Choroid plexus epithelial cell (primary cell): ENCODE data around the gene TRIM44.
"Not testable (repeated sequence)": the region's sequence is repeated elsewhere in the genome, so short reads cannot be mapped to it uniquely, and the experiment has no call there.

Source experiments
- DNase-seq: peaks from one replicate; pipeline ENCODE4 v3.0.0-alpha.2; 2010; ENCODE audit warnings: low read depth
- H3K4me3 ChIP-seq: 2 replicates; pipeline ENCODE4 v1.5.1; 2011; ENCODE audit warnings: low read depth, mild to moderate bottlenecking, control low read depth, low read length, moderate library complexity
- TF ChIP-seq, protein P1 (sequence below): conservative IDR thresholded peaks from 2 replicates; pipeline ENCODE4 v1.5.1; 2011; ENCODE audit warnings: low read depth, mild to moderate bottlenecking, control low read depth, inconsistent platforms, low read length, moderate library complexity

The TRIM44 gene

DNA sequence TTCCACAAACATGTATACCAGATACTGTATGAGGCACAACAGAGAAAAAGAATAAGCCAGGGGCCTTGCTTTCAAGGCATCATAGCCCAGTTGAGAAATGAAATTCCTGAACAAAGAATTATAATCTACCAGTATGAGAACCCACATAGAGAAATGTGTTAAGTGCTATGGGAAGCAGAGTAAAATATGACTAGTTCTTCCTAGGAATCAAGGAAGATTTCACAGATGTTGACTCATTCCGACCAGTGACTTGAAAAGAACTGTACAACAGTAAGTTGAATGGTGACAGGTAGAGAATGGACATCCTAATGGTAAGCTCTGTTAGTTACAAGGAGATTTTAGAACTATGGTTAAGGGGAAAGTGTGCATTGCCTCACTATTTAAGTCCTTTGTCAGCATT is 102.6 kb downstream of the TRIM44 start:
- H3K4me3 ChIP-seq = no peak overlapping the region
- TF ChIP-seq, protein P1, sequence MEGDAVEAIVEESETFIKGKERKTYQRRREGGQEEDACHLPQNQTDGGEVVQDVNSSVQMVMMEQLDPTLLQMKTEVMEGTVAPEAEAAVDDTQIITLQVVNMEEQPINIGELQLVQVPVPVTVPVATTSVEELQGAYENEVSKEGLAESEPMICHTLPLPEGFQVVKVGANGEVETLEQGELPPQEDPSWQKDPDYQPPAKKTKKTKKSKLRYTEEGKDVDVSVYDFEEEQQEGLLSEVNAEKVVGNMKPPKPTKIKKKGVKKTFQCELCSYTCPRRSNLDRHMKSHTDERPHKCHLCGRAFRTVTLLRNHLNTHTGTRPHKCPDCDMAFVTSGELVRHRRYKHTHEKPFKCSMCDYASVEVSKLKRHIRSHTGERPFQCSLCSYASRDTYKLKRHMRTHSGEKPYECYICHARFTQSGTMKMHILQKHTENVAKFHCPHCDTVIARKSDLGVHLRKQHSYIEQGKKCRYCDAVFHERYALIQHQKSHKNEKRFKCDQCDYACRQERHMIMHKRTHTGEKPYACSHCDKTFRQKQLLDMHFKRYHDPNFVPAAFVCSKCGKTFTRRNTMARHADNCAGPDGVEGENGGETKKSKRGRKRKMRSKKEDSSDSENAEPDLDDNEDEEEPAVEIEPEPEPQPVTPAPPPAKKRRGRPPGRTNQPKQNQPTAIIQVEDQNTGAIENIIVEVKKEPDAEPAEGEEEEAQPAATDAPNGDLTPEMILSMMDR = no peak
- no peak for DNase-seq

DNA sequence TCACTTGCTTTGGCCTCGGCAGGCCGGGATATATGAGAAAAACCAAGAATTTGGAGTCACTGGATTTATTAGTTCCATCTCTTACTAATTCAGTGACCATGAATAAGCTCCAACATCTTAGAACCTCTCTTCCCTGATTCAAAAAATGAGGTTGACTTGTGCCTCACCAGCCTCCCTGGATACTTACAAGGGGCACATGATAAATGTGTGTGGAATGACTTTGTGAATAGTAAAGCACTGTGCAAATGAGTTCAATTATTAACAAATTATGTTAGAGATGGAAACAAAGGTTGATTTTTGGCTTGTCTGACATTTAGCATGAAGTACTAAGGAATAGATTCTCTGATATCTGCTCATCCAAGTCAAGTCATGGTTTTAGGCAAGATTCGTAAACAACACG is 104.1 kb downstream of the TRIM44 start:
- DNase-seq = no peak
- TF ChIP-seq, protein P1 = no peak

DNA sequence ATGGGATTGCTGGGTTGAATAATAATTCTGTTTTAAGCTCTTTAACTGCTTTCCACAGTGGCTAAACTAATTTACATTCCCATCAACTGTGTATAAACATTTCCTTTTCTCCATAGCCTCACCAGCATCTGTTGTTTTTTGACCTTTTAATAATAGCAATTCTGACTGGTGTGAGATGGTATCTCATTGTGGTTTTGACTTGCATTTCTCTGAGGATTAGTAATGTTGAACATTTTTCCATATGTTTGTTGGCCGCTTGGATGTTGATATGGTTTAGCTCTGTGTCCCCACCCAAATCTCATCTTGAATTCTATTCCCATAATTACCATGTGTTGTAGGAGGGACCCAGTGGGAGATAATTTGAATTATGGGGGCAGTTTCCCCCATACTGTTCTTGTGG is 107.8 kb downstream of the TRIM44 start:
- DNase-seq = peak; percentile 76
- H3K4me3 ChIP-seq = not testable (repeated sequence)

More for the DNA sequence above, 104.1 kb downstream of the TRIM44 start:
- H3K4me3 ChIP-seq = no peak overlapping the region

DNA sequence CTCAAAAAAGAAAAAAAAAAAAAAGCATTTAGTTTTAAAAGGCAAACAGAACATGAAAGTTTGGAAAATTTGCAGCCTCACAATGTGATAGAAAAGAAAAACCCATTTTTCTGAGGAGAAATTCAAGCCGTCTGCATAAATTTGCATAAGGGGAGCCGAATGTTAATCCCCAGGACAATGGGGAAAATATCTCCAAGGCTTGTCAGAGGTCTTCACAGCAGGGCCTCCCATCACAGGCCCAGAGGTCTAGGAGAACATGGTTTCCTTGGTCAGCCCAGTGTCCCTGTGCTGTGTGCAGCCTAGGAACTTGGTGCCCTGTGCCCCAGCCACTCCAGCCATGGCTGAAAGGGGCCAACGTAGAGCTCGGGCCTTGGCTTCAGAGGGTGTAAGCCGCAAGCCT is 109.1 kb downstream of the TRIM44 start:
- TF ChIP-seq, protein P1 = no peak

DNA sequence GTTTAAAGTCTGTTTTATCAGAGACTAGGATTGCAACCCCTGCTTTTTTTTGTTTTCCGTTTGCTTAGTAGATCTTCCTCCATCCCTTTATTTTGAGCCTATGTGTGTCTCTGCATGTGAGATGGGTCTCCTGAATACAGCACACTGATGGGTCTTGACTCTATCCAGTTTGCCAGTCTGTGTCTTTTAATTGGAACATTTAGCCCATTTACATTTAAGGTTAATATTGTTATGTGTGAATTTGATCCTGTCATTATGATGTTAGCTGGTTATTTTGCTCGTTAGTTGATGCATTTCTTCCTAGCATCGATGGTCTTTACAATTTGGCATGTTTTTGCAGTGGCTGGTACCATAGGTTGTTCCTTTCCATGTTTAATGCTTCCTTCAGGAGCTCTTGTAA is 114.7 kb downstream of the TRIM44 start:
- H3K4me3 ChIP-seq, DNase-seq: not testable (repeated sequence)

More for the DNA sequence above, 109.1 kb downstream of the TRIM44 start:
- H3K4me3 ChIP-seq = no peak overlapping the region
- no peak for DNase-seq

DNA sequence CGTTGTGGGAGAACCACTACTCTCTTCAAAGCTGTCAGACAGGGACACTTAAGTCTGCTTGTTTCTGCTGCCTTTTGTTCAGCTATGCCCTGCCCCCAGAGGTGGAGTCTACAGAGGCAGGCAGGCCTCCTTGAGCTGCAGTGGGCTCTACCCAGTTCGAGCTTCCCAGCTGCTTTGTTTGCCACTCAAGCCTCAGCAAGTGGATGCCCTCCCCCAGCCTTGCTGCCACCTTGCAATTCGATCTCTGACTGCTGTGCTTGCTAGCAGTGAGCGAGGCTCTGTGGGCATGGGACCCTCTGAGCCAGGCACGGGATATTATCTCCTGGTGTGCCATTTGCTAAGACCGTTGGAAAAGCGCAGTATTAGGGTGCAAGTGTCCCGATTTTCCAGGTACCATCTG is 116.4 kb downstream of the TRIM44 start:
- H3K4me3 ChIP-seq, DNase-seq: not testable (repeated sequence)

DNA sequence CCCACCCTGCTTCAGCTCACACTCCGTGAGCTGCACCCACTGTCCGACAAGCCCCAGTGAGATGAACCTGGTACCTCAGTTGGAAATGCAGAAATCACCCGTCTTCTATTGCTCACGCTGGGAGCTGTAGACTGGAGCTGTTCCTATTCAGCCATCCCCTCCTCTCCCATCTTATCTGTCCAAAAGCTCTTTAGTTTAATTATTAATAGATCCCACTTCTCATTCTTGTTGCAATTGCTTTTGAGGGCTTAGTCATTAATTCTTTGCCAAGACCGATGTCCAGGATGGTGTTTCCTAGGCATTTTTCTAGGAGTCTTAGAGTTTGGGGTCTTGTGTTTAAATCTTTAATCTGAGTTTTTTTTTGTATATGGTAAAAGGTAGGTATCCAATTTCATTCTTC is 116.8 kb downstream of the TRIM44 start:
- TF ChIP-seq, protein P1 = no peak
- no peak for DNase-seq
- no peak overlapping the region for H3K4me3 ChIP-seq

DNA sequence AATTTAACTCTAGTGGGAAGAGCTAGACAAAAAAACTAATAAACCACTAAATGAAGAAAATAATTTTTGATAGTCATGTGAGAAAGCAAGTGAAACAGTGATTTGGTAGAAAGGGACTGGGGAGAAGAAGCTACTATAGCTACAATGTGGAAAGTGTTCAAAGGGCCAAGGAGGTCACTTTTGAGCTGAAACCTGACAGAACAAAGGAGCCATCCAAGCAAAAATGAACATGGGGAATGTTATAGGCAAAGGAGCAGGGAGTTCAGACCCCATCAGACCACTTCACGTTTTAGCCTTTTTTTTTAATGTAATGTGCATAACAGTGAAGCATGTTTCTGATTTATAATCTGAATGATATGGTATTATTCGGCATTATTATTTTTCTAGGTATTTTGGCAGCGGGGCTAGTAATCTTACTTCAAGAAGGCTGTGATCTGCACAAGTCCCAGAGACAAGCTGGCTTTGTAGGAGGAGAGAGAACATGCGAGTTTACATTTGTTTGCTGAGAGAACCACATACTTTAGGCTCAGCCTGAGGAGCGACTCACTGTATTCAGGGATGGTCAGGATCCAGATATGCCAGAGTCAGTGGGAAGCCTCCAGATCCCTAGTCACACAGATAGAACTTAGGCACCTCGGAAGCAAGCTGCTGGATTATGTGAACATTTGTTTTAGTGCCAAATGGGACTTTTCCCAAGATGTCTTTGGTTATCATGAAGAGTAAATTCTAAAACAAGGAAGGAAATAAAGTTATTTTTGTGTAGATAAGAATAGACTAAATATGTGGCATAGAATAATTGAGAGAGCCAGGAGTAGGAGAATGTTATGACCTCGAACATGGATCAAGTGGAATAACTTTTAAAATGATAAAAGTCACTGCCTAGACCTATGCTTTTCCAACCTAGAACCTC is 118.6 kb downstream of the TRIM44 start:
- TF ChIP-seq, protein P1 = no peak
- H3K4me3 ChIP-seq = no peak overlapping the region
- peak; percentile 41 for DNase-seq
